SH-SY5Y (cell line): ENCODE measurements around the gene KLHL14.

Source experiments
- GATA2 ChIP-seq: IDR thresholded peaks from 2 replicates; pipeline ENCODE4 v1.6.1; 2011; ENCODE audit warnings: mild to moderate bottlenecking, low read depth, low read length
- GATA3 ChIP-seq: IDR thresholded peaks from 2 replicates; pipeline ENCODE4 v1.6.1; 2011; ENCODE audit warnings: low read depth, mild to moderate bottlenecking, low read length, moderate library complexity

DNA sequence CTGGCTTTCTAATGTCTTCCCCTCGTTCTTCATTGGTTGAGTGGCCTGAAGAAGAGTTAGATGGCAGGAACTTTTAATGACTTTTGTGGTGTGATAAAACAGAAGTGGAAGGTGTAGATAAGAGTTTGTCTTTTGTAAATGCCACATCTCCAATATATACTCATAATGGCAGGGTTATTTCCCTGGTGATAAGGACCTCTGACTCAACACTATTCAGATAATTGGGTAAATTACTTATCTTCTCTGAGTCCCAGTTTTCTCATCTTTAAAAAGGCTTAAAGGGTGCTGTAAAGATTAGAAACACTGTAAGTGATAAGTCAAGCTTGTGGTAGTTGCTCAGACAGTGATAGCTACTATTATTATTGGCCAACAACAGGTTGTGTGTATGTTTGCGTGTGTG, 9.5 kb downstream of the KLHL14 start:
- TF ChIP-seq GATA2, result no peak
- no peak for TF ChIP-seq GATA3
